Esophagus mucosa (tissue), 1 donor: ENCODE data around the gene KCTD16. TPM values are rescaled to one million over a fixed set of nuclear protein-coding genes. Genes with fewer than 3 reads are reported as not detected.

Experiments used
- ATAC-seq: fragments of 200-7000 bp; cut with Tn5 transposase; one replicate; pipeline ENCODE4 v1.9.1; 2020
- total RNA-seq: library from RNA; stranded (reverse); gene quantifications from one replicate; pipeline ENCODE4 v1.2.4, GENCODE V29; 2023
- donor health status: DM: yes; HTN: yes; CAD: no.

The KCTD16 gene
- total RNA-seq, 1 donor from 2014 or later: not detected

GRCh38 chr5:144210655-144211054 is 40.0 kb downstream of the KCTD16 start:
- no peak for ATAC-seq

DNA sequence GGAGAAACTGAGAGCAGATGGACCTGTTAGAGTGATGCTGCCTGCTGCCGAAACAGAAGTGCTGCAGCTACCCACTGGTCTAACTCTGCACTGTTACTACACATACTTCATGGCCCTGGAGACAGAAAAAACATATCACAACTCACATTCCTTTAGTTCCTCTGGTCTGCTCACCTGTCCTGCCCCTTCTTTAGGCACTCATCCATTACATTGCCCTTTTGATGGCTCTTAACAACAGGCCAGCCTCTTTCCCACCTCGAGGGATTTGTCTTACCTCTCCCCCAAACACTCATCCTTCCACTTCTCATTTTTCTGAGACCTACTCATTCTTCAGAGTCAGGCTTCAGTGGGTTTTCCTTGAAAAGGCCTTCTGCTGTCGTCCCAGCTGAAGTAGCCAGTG is 49.2 kb downstream of the KCTD16 start:
- no peak for ATAC-seq

DNA sequence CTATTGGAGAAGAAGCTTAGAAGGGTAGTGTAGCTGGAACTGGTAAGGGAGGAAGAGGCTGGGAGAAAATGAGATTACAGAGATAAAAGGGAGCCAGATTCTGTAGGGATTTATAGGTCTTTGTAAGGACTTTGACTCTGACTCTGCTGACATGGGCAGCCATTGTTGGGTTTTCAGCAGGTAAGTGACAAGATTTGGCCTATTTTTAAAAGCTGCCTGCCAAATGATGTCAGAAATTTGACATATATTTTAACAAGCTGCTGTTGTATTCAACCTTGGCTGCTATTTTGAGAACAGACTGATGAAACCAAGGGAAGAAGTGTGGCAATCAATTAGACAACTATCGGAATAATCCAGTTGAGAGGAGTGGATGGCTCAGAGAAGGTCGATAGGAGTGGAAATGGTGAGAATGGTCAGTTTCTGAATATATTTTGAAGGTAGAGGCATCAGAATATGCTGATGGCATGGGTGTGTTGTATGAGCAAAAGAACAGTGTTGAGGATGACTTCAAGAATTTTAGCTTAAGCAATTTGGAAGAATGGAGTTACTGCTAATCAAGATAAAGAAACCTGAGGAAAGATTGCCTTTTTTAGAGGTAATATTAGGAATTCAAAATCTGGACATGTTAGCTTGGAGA is 56.8 kb downstream of the KCTD16 start:
- ATAC-seq: no peak

DNA sequence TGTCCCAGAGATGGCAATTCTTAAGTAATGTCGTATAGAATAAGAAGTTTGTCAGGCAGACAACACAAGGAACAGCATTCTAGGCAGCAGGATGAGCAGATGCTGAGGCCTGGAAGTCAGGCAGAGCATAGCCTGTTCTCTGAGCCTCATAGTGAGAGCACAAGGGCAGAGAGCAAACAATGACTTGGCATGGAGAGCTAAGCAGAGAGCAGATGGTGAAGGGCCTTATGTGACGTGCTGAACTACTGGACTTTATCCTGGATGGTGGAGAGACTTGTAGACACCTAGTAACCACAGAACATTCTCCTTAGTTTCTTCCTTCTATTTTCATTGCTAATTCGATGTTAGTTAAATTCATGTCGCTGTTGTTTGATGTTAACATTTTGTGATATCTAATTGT is 60.1 kb downstream of the KCTD16 start:
- no peak for ATAC-seq

DNA sequence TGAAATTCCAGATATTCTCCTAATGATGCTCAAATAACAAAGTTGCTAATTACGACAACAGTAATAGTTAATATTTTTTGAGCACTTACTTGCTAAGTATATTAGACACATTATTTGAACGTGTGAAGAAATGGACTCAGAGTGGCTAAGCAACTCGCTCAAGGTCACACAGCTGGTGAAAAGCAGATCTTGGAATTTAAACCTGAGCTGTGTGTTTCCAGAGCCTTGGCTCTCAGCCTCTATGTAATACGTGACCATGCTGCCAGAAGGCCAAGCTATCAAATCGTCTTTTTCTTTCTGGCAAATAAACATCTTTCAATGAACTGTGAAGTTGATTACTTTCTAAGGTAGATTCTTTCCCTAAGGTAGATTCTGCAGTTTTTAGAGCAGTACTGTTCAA is 61.6 kb downstream of the KCTD16 start:
- ATAC-seq: no peak

- ATAC-seq: no peak
Observed at GRCh38 chr5:144236499-144236898, 65.8 kb downstream of the KCTD16 start.

DNA sequence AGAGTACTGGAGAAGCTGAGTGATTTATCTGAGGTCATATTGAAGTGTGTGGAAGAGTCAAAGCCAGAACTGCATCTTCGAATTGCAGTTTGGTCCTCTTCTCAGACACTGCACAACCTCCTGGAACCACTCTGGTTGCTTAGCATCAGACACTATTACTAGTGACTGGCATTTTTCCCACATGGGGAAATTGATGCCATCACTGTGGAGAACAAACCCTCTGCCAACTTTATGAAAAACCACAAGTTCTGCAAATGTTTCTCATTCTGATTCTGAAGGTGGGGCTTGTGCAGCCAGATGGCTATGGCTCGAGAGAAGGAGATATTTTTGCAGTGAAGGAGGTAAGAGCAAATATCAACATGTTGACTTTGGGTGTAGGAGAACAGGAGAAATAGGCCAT is 67.2 kb downstream of the KCTD16 start:
- no peak for ATAC-seq

DNA sequence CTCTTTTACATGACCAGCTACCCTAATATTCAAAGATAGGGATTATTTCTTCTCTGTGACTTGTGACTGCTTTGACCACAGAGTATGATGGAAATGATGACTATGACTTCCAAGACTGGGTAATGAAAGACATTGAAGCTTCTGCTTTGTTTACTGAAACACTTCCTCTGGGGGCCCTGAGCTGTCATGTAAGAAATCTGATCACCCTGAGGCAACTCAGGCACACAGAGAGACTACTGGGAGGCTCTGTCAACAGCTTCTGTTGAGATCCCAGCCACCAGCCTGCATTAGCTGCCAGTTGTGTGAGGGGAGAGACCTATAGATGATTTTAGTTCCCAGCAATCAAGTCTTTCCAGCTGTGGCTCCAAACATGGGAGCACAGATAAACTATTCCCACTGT is 76.5 kb downstream of the KCTD16 start:
- ATAC-seq: no peak

- no peak for ATAC-seq
Observed at GRCh38 chr5:144248015-144248414, 77.3 kb downstream of the KCTD16 start.

GRCh38 chr5:144249755-144250464 is 79.2 kb downstream of the KCTD16 start:
- no peak for ATAC-seq

DNA sequence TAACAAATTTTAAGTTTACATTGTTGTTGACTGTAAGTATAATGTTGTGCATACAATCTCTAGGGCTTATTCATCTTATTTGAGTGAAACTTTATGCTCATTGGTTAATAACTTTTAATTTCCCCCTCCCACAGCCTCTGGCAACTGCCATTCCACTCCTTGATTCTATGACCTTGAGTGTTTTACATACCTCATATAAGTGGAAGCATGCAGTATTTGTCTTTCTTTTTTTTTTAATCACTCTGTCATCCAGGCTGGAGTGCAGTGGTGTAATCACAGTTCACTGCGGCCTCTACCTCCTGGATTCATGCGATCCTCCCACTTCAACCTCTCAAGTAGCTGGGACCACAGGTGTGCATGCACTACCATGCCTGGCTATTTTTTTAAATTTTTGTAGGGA is 83.9 kb downstream of the KCTD16 start:
- ATAC-seq: no peak

GRCh38 chr5:144260121-144260520 is 89.4 kb downstream of the KCTD16 start:
- ATAC-seq: no peak

- no peak for ATAC-seq
Observed at GRCh38 chr5:144265643-144266247, 95.1 kb downstream of the KCTD16 start.

GRCh38 chr5:144267961-144268513 is 97.4 kb downstream of the KCTD16 start:
- ATAC-seq: no peak

DNA sequence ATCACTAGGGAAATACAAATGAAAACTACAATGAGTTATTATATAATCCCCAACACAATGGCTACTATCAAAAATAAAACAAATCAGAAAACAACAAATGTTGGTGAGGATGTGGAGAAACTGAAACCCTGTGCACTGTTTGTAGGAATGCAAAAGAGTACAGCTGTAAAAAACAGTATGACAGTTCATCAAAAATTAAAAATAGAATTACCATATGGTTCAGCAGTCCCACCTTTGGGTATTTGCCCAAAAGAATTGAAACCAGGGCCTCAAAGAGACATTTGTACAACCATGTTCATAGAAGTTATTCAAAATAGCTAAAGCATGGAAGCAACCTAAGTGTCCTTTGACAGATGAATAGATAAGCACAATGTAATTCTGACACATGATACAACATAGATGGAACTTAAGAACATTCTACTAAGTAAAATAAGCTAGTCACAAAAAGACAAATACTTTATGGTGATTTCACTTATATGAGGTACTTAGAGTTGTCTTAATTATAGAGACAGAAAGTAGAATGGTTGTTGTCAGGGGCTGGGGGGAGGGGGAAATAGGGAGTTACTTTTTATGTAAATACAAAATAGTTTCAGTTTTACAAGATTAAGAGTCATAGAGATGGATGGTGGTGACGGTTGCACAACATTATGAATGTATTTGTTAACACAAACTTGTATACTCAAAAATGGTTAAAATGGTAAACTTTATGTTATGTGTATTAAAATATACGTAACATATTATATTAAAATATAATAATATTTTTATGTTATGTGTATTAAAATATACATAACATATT is 102.8 kb downstream of the KCTD16 start:
- no peak for ATAC-seq

DNA sequence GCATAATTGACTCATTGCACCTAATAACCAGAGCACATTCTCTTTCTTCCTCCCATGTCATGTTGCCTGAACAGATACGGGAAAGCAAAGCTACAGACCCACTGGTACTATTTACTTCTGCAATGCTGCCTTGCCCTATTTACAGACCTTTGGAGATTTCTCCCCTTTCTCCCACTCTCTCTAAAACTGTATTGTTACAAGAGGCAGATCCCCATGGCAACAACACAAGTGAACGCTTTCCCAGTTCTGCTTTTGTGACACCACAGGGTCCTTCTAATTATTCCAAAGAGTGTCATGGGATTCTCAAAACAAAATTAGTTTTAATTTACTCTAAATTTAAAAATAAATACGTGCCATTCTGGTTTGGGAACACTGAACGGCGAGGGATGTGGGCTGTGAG is 104.7 kb downstream of the KCTD16 start:
- no peak for ATAC-seq

DNA sequence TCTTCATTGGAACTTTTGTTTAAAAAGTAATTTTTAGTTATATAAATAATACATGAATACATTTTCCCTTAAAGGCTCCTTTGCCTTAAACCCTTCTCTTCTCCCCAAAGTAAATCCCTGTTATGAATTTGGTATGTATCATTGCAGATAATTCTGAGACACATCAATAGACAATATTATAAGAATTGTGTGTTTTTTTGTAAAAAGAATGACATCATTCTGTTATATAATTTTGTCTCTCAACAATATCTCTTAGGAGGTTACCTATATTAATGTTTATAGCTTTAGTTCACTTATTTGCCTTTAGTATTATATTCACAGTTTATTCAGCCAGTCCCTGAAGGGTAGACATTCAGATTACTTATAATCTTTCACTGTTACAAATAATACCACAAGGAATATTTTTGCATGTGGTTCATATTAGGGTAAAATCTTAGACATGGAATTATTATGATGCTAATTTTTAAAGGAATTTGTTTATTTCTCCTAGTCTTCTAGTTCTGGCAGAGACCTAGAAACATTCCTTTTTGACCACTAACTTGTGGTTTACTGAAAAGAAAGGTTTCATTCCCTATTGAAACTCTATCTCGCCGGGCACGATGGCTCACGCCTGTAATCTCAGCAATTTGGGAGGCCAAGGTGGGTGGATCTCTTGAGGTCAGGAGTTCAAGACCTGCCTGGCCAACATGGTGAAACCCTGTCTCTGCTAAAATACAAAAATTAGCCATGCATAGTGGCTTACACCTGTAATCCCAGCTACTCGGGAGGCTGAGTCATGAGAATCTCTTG is 105.6 kb downstream of the KCTD16 start:
- no peak for ATAC-seq

DNA sequence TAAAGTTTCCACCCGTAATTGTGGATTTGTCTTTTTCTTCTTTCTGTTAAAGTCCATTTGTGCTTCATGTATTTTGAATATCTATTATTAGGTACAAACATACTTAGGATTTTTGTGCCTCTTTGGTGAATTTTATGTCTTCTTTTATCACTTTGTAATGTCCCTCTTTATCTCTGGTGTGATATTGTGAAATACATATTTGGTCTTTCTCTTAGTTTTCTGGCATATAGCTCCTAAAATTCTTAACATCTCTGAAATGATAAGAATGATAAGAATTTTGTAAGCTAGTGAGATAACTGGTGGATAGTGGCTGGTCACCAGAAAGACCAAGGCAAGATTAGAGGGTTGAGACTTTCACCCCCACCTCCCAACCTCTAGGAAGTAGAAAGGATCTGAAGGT is 111.1 kb downstream of the KCTD16 start:
- ATAC-seq: no peak

DNA sequence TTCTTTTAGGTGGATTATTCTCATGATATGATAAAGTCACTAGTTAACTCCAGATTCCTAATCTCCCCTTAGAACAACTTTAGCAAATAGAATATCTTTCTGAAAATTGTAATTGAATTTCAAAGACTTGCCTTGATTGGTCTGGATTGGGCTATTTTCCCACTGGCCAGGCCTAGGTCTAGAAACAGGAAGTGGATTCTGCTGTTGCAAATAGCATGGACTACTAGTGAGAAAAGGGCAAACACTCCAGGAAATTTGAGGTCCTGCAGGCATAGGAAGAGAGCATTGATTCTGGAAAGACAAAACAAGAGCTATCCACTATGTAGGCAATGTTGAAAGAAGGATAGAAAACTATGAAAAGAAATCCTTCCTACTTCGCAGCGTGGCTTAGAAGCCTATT is 113.4 kb downstream of the KCTD16 start:
- ATAC-seq: no peak

DNA sequence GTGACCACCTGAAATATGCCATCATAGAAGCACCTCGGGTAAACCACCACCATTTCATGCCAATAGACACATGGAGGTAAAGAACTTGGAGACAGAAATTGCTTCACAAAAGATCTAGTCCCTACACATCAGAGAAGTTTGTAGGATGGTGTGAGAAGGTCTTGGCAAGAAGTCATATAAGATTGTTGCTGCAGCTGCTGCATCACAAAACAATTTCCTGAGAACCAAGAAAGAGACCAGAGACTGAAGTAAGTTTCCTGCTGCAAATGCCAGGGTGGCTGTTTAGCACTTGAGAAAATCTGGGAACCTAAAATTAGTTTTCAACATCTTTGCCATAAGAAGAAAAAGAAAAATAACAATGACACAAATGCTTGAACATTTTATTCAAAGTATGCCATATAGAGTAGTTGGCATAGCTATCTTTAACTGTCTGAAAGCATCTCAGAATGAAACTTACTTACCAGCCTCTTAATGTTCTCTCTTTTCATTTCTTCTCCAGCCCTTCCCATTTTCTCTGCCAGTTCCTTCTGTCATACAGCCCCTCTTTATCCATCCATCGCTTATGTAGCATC is 114.3 kb downstream of the KCTD16 start:
- no peak for ATAC-seq

DNA sequence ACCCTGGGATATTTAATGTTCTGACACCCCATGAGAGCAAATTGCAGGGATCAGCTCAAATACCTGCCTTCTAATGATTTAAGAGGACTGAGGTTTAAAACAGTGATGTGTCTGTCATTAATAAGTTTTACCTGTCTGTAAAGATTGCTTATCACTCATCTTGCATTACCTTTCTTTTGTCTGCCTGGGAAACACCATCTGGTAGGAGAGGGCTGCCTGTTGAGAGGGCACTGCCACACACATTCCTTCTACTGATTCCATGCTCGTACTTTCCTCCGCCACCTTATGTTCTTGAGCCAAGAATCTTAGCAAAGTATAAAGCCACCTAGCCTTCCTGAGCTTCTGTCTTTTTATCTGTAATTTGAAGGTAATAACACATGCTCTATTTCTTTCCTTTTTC is 118.6 kb downstream of the KCTD16 start:
- ATAC-seq: no peak

DNA sequence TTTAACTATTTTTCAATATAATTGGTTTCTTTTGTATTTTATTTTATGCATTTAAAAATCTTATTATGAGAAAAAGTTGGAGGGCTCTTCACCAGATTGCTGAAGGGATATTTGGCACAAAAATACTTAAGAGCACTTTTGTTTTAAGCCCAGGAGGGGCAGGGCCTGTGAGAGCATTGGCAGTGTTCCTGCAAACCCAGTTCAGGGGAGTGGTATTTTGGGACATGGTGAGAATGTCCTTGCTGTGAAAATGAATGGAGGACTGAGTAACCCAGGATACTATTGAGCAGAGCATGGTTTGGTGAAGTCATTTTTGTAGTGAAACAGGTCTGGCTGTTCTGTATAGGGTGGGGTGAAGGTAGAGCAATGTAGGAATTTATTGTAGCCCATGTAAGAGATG is 121.4 kb downstream of the KCTD16 start:
- ATAC-seq: no peak
